Hepatocyte (in vitro differentiated cells): Measurements from ENCODE around the gene LRRK2. TPM values are rescaled to one million over a fixed set of nuclear protein-coding genes. Genes with fewer than 3 reads are reported as not detected.

ENCODE experiments used
- DNase-seq: peaks from one replicate; pipeline ENCODE4 v3.0.0-alpha.2; 2016; ENCODE audit warnings: low spot score
- H2AFZ ChIP-seq: fragments of 200-600 bp; sonication (generic); 2 replicates; pipeline ENCODE4 v1.6.0; 2016; ENCODE audit warnings: antibody characterized with exemption, mild to moderate bottlenecking
- H3K27ac ChIP-seq: fragments of 200-600 bp; sonication (generic); 2 replicates; pipeline ENCODE4 v1.5.1; 2016; ENCODE audit warnings: mild to moderate bottlenecking
- H3K27me3 ChIP-seq: fragments of 200-600 bp; sonication (generic); 2 replicates; pipeline ENCODE4 v1.6.1; 2016
- H3K36me3 ChIP-seq: fragments of 200-600 bp; sonication (generic); replicated peaks from 2 replicates; pipeline ENCODE4 v1.5.1; 2016; ENCODE audit warnings: low read depth; ENCODE audit not compliant: insufficient read depth
- H3K4me1 ChIP-seq: fragments of 200-600 bp; sonication (generic); 2 replicates; pipeline ENCODE4 v1.5.1; 2016; ENCODE audit warnings: mild to moderate bottlenecking, moderate library complexity; ENCODE audit not compliant: insufficient read depth
- H3K4me2 ChIP-seq: fragments of 200-600 bp; sonication (generic); 2 replicates; pipeline ENCODE4 v1.6.0; 2016
- H3K4me3 ChIP-seq: fragments of 200-600 bp; sonication (generic); 2 replicates; pipeline ENCODE4 v1.5.1; 2016; ENCODE audit warnings: mild to moderate bottlenecking
- H3K79me2 ChIP-seq: fragments of 200-600 bp; sonication (generic); 2 replicates; pipeline ENCODE4 v1.6.0; 2017; ENCODE audit warnings: mild to moderate bottlenecking
- H3K9me2 ChIP-seq: fragments of 200-600 bp; sonication (generic); replicated peaks from 2 replicates; pipeline ENCODE4 v1.6.0; 2017; ENCODE audit warnings: mild to moderate bottlenecking; ENCODE audit not compliant: insufficient read depth
- H3K9me3 ChIP-seq: fragments of 200-600 bp; sonication (generic); 2 replicates; pipeline ENCODE4 v1.5.1; 2016; ENCODE audit warnings: low read depth, mild to moderate bottlenecking
- H4K20me1 ChIP-seq: fragments of 200-600 bp; sonication (generic); 2 replicates; pipeline ENCODE4 v1.6.0; 2016; ENCODE audit warnings: mild to moderate bottlenecking; ENCODE audit not compliant: insufficient read depth, poor library complexity, severe bottlenecking
- CTCF ChIP-seq: fragments of 200-600 bp; sonication (generic); IDR thresholded peaks from 2 replicates; pipeline ENCODE4 v1.5.1; 2016; ENCODE audit warnings: antibody characterized with exemption, mild to moderate bottlenecking; ENCODE audit not compliant: poor library complexity
- EZH2 ChIP-seq: fragments of 200-600 bp; sonication (generic); IDR thresholded peaks from 2 replicates; pipeline ENCODE4 v1.6.1; 2016; ENCODE audit warnings: antibody characterized with exemption, mild to moderate bottlenecking, borderline replicate concordance
- EZH2phosphoT487 ChIP-seq: fragments of 200-600 bp; sonication (generic); IDR thresholded peaks from one replicate; pipeline ENCODE4 v1.6.1; 2018; ENCODE audit warnings: antibody characterized with exemption, mild to moderate bottlenecking, low read depth, moderate library complexity; ENCODE audit not compliant: unreplicated experiment, severe bottlenecking
- WGBS: methylation state at CpG from one replicate; pipeline ENCODE4 v1.1.6; 2016; ENCODE audit warnings: low lambda C conversion rate; ENCODE audit errors: missing lambda C conversion rate; 5-methylcytosine and 5-hydroxymethylcytosine counted together
- polyA plus RNA-seq: library from polyadenylated mRNA; unstranded; fragments of >200 nt; fragmentation: Nextera tagmentation; extraction: Ambion mirVana; gene quantifications from 2 replicates; pipeline ENCODE4 v1.2.1, GENCODE V29; 2016
- total RNA-seq: library from RNA; depleted of rRNA; stranded (reverse); fragments of >200 nt; gene quantifications from 2 replicates; pipeline ENCODE4 v1.2.3, GENCODE V29; 2014

LRRK2 gene
- total and polyA plus RNA-seq, 2 experiments from 2014 or later: 0.76 to 4.9 TPM

GRCh38 chr12:40204337-40204736 lies 20.5 kb upstream of the LRRK2 start:
- Histone ChIP-seq H3K9me3 (no peaks in the 10 kb centered on the region), H3K79me2 (no peaks in the 10 kb centered on the region), H3K36me3 (no peaks in the 10 kb centered on the region), H3K27ac (no peak overlapping the region), H3K4me2 (no peak overlapping the region), H3K4me3 (no peak overlapping the region), H3K9me2 (no peaks in the 10 kb centered on the region), H2AFZ (no peak overlapping the region), H3K4me1 (no peaks in the 10 kb centered on the region), H3K27me3 (no peaks in the 10 kb centered on the region), H4K20me1 (no peaks in the 10 kb centered on the region)
- DNase-seq: no peak
- WGBS: 91% methylated on average over 3 of the region's 3 CpGs
- no peak for TF ChIP-seq EZH2phosphoT487
- TF ChIP-seq EZH2: no peak
- TF ChIP-seq CTCF: no peak

- Histone ChIP-seq H3K36me3 (no peaks in the 10 kb centered on the region), H3K4me1 (no peaks in the 10 kb centered on the region), H4K20me1 (no peaks in the 10 kb centered on the region), H3K27me3 (no peaks in the 10 kb centered on the region), H3K79me2 (no peaks in the 10 kb centered on the region), H3K27ac (no peak overlapping the region), H2AFZ (no peak overlapping the region), H3K9me2 (no peaks in the 10 kb centered on the region), H3K9me3 (no peaks in the 10 kb centered on the region), H3K4me2 (no peak overlapping the region), H3K4me3 (no peak overlapping the region)
- DNase-seq: no peak
- TF ChIP-seq EZH2phosphoT487 (no peak), CTCF (no peak), EZH2 (no peak)
- WGBS: 96% methylated on average over 2 of the region's 2 CpGs
These were observed 17.2 kb upstream of the LRRK2 start for GRCh38 chr12:40207551-40207950.

GRCh38 chr12:40208707-40209446 lies 15.9 kb upstream of the LRRK2 start:
- WGBS: 54% methylated on average over 4 of the region's 4 CpGs
- Histone ChIP-seq H3K4me2 (no peak overlapping the region), H3K27me3 (no peaks in the 10 kb centered on the region), H2AFZ (no peak overlapping the region), H3K79me2 (no peaks in the 10 kb centered on the region), H4K20me1 (no peaks in the 10 kb centered on the region), H3K9me3 (peaks cover 5% of the 10 kb centered on the region), H3K27ac (no peak overlapping the region), H3K9me2 (no peaks in the 10 kb centered on the region), H3K4me3 (no peak overlapping the region), H3K4me1 (no peaks in the 10 kb centered on the region), H3K36me3 (no peaks in the 10 kb centered on the region)
- TF ChIP-seq CTCF (no peak), EZH2phosphoT487 (no peak), EZH2 (no peak)
- DNase-seq: no peak
